GM10847 (cell line): Measurements from ENCODE around the gene CTDNEP1.

ENCODE experiments used
- POLR2A ChIP-seq: IDR thresholded peaks from 2 replicates; pipeline ENCODE4 v1.6.1; 2011; ENCODE audit not compliant: insufficient read length; ENCODE audit errors: extremely low read depth

Gene CTDNEP1

GRCh38 chr17:7218758-7219157 is 32.8 kb downstream of the CTDNEP1 start:
- no peak for TF ChIP-seq POLR2A

- no peak for TF ChIP-seq POLR2A
These were observed 33.4 kb downstream of the CTDNEP1 start for GRCh38 chr17:7218166-7218565.

DNA sequence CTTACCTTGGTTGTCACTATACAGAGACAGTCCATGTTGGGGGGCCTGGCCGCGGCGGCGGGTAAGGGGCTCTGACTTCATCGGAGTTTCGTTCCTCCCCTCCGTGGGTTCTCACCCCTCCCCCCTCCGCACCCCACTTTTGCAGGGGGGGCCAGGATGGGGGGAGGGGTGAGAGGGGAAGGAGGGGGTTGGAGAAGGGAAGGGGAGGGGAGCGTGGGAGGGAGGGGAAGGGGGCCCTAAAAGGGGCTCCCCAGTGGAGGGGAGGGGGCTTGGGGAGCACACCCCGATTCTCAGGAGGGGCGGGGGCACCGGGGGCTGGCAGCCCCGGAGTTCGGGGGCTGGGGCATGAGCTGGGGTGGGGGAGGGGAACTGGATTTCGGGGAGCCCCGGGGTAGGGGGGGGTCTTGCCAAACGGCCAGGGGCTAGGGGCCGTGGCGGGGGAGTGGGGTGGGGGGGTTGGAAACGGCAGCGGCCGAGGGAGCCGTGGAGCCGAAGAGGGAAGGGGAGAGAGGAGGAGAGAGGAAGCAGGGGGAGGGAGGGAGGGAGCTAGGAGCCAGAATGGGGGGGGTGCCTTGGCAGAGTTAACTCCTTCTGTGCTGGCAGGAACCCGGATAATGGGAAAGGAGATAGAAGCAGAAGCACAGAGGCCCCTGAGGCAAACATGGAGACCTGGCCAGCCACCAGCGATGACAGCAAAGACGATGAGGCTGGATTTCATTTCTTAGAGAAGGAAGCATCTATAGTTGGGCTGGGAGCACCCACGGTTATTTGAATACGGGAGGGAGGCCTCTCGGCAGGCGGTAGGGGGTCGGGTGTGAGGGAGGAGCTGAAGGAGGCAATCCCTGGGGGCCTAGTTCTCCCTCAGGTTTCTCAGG is 34.2 kb downstream of the CTDNEP1 start:
- no peak for TF ChIP-seq POLR2A

DNA sequence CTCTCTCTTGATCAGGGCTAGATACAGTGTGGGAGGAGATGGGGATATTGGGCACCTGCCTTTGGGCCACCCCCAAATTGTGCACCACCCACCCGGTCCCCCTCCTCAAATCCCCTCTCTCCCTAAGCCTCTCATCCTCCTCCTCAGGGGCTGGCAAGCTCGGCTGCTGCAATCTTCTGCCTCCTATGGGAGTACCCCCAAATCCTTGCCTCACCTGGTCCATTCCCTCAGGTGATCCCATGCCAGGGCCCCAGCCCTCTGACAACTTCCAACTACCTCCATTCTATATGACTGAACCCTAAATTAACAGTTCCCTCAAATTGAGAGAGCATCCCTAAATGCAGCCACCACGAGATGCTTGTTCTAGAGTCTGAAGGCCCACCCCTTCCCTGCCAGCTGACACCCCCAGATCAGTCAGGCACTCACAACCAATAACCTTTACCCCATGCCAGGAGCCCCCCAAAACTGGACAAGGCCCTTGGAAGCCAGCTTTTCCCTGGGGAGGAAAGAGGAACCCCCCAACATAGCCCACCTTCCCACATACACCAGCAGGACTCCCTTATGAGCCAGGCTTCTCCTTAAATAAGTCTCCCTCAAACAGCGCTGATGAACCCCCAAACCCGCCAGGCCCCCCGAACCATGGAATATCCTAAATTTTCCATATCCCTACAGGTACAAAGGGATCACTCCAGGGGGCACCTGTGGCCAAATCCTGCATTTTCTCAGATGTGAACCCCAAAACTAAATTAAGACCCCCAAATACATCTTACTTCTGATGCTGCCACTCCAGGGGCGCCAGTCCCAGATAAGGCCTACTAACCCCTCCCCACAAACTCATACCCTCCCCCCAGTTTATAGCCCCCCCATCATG is 35.1 kb downstream of the CTDNEP1 start:
- TF ChIP-seq POLR2A: no peak

GRCh38 chr17:7215652-7216180 is 35.8 kb downstream of the CTDNEP1 start:
- TF ChIP-seq POLR2A: no peak

DNA sequence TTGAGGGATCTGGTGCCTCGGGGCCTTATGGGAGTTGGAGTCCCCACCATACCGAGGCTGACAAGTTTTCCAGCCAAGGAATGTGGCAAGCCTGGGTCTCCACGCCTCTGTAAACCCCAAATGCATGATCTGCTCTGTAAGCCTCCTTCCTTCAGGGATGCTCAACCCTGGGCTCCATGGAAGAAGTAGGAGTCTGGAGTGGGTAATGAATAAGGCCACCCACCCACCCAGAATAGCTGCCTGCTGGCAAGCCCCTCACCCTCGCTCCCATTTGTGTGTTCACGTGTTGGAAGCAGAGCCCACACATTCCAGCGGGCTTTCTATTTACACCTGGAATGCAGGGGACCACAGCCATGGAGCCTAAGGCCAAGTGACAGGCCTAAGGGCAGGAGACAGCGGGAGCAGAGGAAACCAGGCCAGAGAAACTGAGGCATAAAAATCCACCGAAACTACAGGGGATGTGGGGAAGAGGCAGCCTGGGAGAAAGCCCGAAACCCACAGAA is 36.3 kb downstream of the CTDNEP1 start:
- TF ChIP-seq POLR2A: no peak

GRCh38 chr17:7214300-7215135 is 37.0 kb downstream of the CTDNEP1 start:
- TF ChIP-seq POLR2A: no peak

- TF ChIP-seq POLR2A: no peak
These were observed 37.6 kb downstream of the CTDNEP1 start for GRCh38 chr17:7213895-7214299.

GRCh38 chr17:7211491-7212273 is 39.9 kb downstream of the CTDNEP1 start:
- TF ChIP-seq POLR2A: no peak

- TF ChIP-seq POLR2A: no peak
These were observed 42.6 kb downstream of the CTDNEP1 start for GRCh38 chr17:7208754-7209460.

DNA sequence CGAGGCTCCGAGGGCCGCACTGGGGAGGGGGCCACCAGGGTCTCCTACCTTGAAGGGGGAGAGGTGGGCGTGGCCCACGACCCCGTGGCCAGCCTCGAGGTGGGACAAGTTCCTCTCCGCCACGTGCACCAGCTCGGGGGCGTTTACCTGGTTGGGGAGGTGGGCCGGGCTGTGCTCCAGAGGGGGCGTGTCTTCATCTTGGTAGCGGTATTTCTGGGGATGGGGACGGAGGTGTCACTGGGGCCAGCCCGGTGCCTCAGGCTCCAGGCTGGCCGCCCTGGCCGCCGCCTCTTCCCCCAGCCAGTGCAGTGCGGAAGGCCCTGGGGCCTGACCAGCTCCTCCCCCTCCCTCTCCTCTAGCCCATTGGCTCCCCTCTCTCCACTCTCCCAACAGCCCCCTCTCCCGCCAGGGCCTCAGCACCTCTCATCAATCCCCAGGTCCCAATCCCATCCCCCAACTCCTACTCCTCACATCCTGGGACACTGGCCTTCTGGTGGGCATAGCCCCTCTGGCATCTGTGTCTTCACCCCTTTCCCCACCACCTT is 43.4 kb downstream of the CTDNEP1 start:
- no peak for TF ChIP-seq POLR2A

GRCh38 chr17:7207120-7208001 is 44.2 kb downstream of the CTDNEP1 start:
- no peak for TF ChIP-seq POLR2A
